Lower lobe of right lung (tissue), 2 donors: ENCODE measurements around the gene ZNF598. TPM values are rescaled to one million over a fixed set of nuclear protein-coding genes. Genes with fewer than 3 reads are reported as not detected.

ENCODE experiments used
- ATAC-seq, 2 donors: fragments of 200-7000 bp; cut with Tn5 transposase; one replicate each; pipeline ENCODE4 v1.9.1; 2020 to 2022; ENCODE audit warnings: mild to moderate bottlenecking in 2 of 2, moderate library complexity in 2 of 2
- DNase-seq: peaks from one replicate; pipeline ENCODE4 v3.0.0-alpha.2; 2020
- H3K27ac ChIP-seq: fragments of 200-600 bp; one replicate; pipeline ENCODE4 v1.8.0; 2022
- H3K27me3 ChIP-seq: fragments of 200-600 bp; one replicate; pipeline ENCODE4 v1.8.0; 2022; ENCODE audit warnings: low read depth
- H3K36me3 ChIP-seq: fragments of 200-600 bp; one replicate; pipeline ENCODE4 v1.8.0; 2022; ENCODE audit warnings: mild to moderate bottlenecking
- H3K4me1 ChIP-seq: fragments of 200-600 bp; one replicate; pipeline ENCODE4 v1.8.0; 2022
- H3K4me3 ChIP-seq: fragments of 200-600 bp; one replicate; pipeline ENCODE4 v1.8.0; 2022; ENCODE audit warnings: mild to moderate bottlenecking
- H3K9me3 ChIP-seq: fragments of 200-600 bp; one replicate; pipeline ENCODE4 v1.8.0; 2022
- intact Hi-C: fragments of 100-400 bp; cut with DNase I; formaldehyde crosslinking; loops from one replicate; pipeline ENCODE4 v1.11.0; 2022
- total RNA-seq: library from RNA; stranded (reverse); fragmentation: NEBNext Ultra II Directional; extraction: Animal tissue kit (Norgen Biotek cat#: 25700); gene quantifications from one replicate; pipeline ENCODE4 v1.2.1, GENCODE V29; 2021
- TF ChIP-seq, protein P1 (sequence below): fragments of 200-600 bp; IDR thresholded peaks from one replicate; pipeline ENCODE4 v1.8.0; 2022; ENCODE audit warnings: antibody characterized with exemption, mild to moderate bottlenecking
- donor health status: DM: no; HTN: yes; CAD: no; lungs with severe emphysema.

ZNF598 gene
- total RNA-seq, 1 donor from 2014 or later = 27.2 TPM

DNA sequence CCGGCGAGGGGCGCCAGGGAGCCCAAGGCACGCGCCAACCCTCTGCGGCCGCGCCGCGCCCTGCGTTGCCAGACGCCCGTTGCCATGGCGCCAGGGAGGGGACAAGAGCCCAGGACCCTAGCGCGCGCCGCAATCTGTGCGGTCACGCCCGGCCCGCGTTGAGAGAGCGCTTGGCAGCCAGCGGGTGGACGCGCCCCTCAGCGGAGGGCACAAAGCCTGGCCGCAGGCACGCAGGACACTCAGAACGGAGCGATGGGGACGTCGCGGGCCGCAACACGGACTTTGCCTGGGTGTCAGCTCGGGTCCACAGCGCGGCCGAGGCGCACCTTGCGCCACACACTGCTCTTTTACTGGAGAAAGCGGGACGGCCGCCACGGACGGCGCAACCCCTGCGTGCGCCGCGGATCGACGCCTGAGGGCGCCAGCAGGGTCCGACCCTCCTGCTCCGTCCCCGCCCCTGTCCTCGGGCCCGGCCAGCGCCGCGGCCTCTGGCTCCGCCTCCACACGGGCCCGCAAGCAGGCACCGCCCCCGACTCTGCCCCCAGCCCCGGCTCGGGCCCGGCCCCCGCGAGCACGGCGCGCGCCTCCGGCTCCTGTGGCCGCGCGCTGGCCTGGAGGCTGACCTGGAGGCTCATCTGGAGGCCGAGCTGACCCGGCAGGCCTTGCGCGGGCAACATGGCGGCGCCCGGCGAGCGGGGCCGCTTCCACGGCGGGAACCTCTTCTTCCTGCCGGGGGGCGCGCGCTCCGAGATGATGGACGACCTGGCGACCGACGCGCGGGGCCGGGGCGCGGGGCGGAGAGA is 25.9 kb downstream of the ZNF598 start, which contains the start of gene GFER:
TSS of gene GFER (plus strand) at position 650 of the 803 bp plus-strand sequence. CDS start at position 676, 26 bp downstream.
- TF ChIP-seq, protein P1, sequence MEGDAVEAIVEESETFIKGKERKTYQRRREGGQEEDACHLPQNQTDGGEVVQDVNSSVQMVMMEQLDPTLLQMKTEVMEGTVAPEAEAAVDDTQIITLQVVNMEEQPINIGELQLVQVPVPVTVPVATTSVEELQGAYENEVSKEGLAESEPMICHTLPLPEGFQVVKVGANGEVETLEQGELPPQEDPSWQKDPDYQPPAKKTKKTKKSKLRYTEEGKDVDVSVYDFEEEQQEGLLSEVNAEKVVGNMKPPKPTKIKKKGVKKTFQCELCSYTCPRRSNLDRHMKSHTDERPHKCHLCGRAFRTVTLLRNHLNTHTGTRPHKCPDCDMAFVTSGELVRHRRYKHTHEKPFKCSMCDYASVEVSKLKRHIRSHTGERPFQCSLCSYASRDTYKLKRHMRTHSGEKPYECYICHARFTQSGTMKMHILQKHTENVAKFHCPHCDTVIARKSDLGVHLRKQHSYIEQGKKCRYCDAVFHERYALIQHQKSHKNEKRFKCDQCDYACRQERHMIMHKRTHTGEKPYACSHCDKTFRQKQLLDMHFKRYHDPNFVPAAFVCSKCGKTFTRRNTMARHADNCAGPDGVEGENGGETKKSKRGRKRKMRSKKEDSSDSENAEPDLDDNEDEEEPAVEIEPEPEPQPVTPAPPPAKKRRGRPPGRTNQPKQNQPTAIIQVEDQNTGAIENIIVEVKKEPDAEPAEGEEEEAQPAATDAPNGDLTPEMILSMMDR = peak; percentile 58
- ATAC-seq = peak; percentile 91 to 94
- Histone ChIP-seq H3K27me3 (peaks cover 34% of the 10 kb centered on the region), H3K27ac (peak within 1 kb of the TSS; percentile 82), H3K4me3 (peak within 1 kb of the TSS; percentile 91), H3K36me3 (peaks cover 23% of the 10 kb centered on the region), H3K4me1 (peaks cover 27% of the 10 kb centered on the region), H3K9me3 (no peaks in the 10 kb centered on the region)
- DNase-seq = peak; percentile 93
- intact Hi-C loops = no loop called here

DNA sequence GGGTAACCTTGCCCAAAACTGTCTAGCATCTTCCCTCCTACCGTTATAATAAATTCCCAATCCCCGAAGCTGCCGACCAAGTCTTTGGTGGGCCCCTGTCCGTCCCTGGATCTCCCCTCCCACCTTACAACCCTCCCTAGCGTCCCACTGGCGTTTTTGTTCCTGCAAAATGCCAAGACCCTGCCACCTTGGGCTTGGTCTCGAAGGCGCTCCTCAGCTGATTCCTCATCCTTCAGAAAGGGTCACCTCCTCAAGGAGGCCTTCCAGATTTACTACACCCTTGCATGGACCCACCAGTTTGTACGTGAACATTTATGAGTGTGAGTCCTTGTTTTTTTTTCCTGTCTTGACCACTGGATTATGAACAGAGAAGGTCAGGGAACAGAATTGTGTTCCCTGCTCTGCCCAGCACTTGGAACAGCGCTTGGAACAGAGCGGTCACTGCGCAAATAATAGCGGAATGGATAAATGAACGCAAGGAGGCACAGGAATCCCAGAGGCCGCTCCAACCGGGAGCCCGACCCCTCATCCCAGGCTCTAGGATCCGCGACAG is 26.6 kb downstream of the ZNF598 start:
- peaks cover 30% of the 10 kb centered on the region for H3K4me1 ChIP-seq
- H3K27ac ChIP-seq = peak overlapping the region; percentile 82

GRCh38 chr16:1982013-1982433 is 27.6 kb downstream of the ZNF598 start:
- peaks cover 30% of the 10 kb centered on the region for H3K4me1 ChIP-seq
- no peak for DNase-seq
- no peak overlapping the region for H3K27ac ChIP-seq
- intact Hi-C loops = no loop called here
- ATAC-seq = no peak
- H3K9me3 ChIP-seq = no peaks in the 10 kb centered on the region
- H3K36me3 ChIP-seq = peaks cover 33% of the 10 kb centered on the region
- no peak overlapping the region for H3K4me3 ChIP-seq
- peaks cover 33% of the 10 kb centered on the region for H3K27me3 ChIP-seq
- TF ChIP-seq, protein P1 = no peak

More for the DNA sequence above, 26.6 kb downstream of the ZNF598 start:
- DNase-seq = no peak
- TF ChIP-seq, protein P1 = no peak
- no peaks in the 10 kb centered on the region for H3K9me3 ChIP-seq
- intact Hi-C loops = no loop called here
- H3K27me3 ChIP-seq = peaks cover 33% of the 10 kb centered on the region
- H3K4me3 ChIP-seq = peak overlapping the region; percentile 91
- peaks cover 26% of the 10 kb centered on the region for H3K36me3 ChIP-seq
- ATAC-seq = no peak

DNA sequence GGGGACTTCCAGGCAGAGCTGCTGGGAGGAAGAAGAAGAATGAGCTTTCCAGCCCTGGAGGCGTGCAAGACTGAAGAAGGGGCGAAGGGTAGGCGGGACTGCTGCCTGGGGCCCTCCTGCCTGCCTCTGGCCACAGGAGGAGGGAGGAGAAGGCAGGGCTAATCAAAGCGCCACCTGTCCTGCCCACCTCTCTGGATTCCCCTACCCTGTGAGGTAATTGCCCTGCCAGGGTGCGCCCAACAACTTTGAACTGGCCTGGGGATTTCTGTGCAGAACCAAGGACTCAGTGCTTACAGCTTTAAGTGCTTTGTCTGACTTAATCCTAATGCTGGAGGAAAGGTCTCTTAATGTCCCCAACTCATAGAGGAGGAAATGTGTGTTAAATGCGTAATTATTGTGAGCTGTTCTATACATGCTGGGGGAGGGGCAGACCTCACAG is 28.2 kb downstream of the ZNF598 start, which contains the start of gene NOXO1:
TSS of gene NOXO1 (minus strand) at position 72 of the 439 bp plus-strand sequence. CDS start 290 bp downstream, outside the sequence.
- Histone ChIP-seq H3K27ac (peak within 1 kb of the TSS; percentile 81), H3K4me1 (peaks cover 30% of the 10 kb centered on the region), H3K4me3 (peak within 1 kb of the TSS; percentile 42), H3K36me3 (peaks cover 33% of the 10 kb centered on the region), H3K27me3 (peaks cover 33% of the 10 kb centered on the region), H3K9me3 (no peaks in the 10 kb centered on the region)
- intact Hi-C loops = no loop called here
- ATAC-seq (no peak), DNase-seq (no peak)
- TF ChIP-seq, protein P1 = no peak

DNA sequence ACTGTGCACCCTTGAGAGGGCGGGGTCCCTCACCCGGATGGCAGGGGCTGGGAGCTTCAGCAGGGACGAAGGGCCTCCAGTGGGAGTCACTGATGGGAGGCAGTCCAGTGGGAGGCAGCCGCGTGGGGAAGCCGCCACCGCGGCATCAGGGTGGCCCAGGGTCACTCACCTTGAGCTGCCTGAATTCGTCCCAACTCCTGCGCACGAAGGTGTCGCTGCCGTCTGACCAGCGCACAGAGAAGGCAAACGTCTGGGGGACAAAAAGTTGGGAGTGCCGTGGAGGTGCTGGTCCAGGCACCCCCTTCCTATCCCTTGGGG is 28.9 kb downstream of the ZNF598 start:
- H3K4me1 ChIP-seq = peaks cover 30% of the 10 kb centered on the region
- DNase-seq (no peak), ATAC-seq (no peak)
- H3K9me3 ChIP-seq = no peaks in the 10 kb centered on the region
- intact Hi-C loops = no loop called here
- H3K4me3 ChIP-seq = no peak overlapping the region
- H3K27ac ChIP-seq = peak overlapping the region; percentile 81
- peaks cover 33% of the 10 kb centered on the region for H3K36me3 ChIP-seq
- TF ChIP-seq, protein P1 = no peak
- peaks cover 33% of the 10 kb centered on the region for H3K27me3 ChIP-seq
